Sigmoid colon (tissue), 7 donors: ENCODE results near the gene GLTPD2. TPM values are rescaled to one million over a fixed set of nuclear protein-coding genes. Genes with fewer than 3 reads are reported as not detected.

Experiments used
- DNase-seq: peaks from one replicate; pipeline ENCODE4 v3.0.0-alpha.2; 2019
- H3K27ac ChIP-seq, 4 donors: fragments of 200-600 bp; sonication (generic); one replicate each; pipeline ENCODE4 v1.5.1; 2016 to 2019; ENCODE audit warnings: mild to moderate bottlenecking in 1 of 4
- H3K27me3 ChIP-seq, 3 donors: fragments of 200-600 bp; sonication (generic); one replicate each; pipeline ENCODE4 v1.5.1; 2019; ENCODE audit warnings: mild to moderate bottlenecking in 1 of 3
- H3K36me3 ChIP-seq, 4 donors: fragments of 200-600 bp; sonication (generic); one replicate each; pipeline ENCODE4 v1.5.1; 2016 to 2019
- H3K4me1 ChIP-seq, 4 donors: fragments of 200-600 bp; sonication (generic); one replicate each; pipeline ENCODE4 v1.5.1; 2017 to 2019
- H3K4me3 ChIP-seq, 4 donors: fragments of 200-600 bp; sonication (generic); one replicate each; pipeline ENCODE4 v1.5.1; 2017 to 2019; ENCODE audit warnings: mild to moderate bottlenecking in 2 of 4, moderate library complexity in 1 of 4
- H3K9me3 ChIP-seq, 4 donors: fragments of 200-600 bp in 3 of 4; sonication (generic) in 3 of 4; one replicate each; pipeline versions ENCODE4 v1.5.1 to v1.6.1; 2013 to 2019
- CTCF ChIP-seq, 4 experiments: fragments of 450-650 bp in 3 of 4; fragments of 200-600 bp in 1 of 4; IDR thresholded peaks; one replicate each; pipeline ENCODE4 v1.5.1; 2016 to 2019; ENCODE audit warnings: antibody characterized with exemption in 4 of 4, mild to moderate bottlenecking in 3 of 4, moderate library complexity in 2 of 4
- EP300 ChIP-seq, 4 donors: sonication (generic); formaldehyde crosslinking; IDR thresholded peaks; one replicate each; pipeline ENCODE4 v1.6.1; 2017; ENCODE audit warnings: antibody characterized with exemption in 4 of 4
- POLR2A ChIP-seq, 2 donors: fragments of 450-650 bp; IDR thresholded peaks; one replicate each; pipeline ENCODE4 v1.6.1; 2016; ENCODE audit warnings: antibody characterized with exemption in 2 of 2, mild to moderate bottlenecking in 2 of 2, moderate library complexity in 2 of 2
- POLR2AphosphoS5 ChIP-seq, 4 donors: sonication (generic); formaldehyde crosslinking; IDR thresholded peaks; one replicate each; pipeline ENCODE4 v1.6.1; 2017; ENCODE audit warnings: antibody characterized with exemption in 4 of 4
- WGBS, 2 donors: extraction: QIAGEN DNeasy Blood & Tissue Kit; methylation state at CpG; one replicate each; pipeline ENCODE4 v1.1.7; 2013; 5-methylcytosine and 5-hydroxymethylcytosine counted together
- intact Hi-C: fragments of 100-400 bp; cut with DNase I; formaldehyde crosslinking; loops from one replicate; pipeline ENCODE4 v1.15.1; 2023
- polyA plus RNA-seq, 3 donors: library from polyadenylated mRNA; stranded (reverse); fragments of 200-250 nt; gene quantifications; one replicate each; pipeline ENCODE4 v1.2.3, GENCODE V29; 2013
- total RNA-seq, 4 donors: library from RNA; depleted of rRNA; stranded (reverse); fragments of >200 nt; gene quantifications; one replicate each; pipeline ENCODE4 v1.1.0, GENCODE V29; 2016
- donor health status: healthy with polysubstance abuse.
- donor health status: Bipolar disorder and iron deficiency.
- donor health status: healthy.

The GLTPD2 gene
- total and polyA plus RNA-seq, 7 donors = 0.06 to 1.6 TPM; not detected in 5

DNA sequence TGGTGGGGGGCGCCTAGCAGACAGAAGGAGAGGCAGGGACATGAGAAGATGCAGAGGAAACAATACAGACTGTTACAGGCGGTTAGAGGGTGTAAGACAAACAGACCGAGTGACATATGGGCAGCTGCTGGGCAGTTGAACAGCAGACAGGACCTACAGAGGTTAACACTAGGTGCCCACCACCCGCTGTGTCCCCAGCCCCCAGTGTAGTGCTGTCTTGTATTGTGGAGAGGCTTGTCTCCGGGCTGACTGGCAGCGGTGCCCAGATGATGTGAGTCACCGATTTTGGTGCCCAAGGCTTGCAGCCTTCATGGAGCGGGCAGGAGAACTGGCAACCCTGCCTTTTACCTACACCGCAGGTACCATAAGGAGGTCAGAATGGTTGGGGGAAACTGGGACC is 46.6 kb upstream of the GLTPD2 start:
- intact Hi-C loops = no loop called here
- WGBS, 2 donors = 93 to 96% methylated on average over 9 of the region's 9 CpGs

DNA sequence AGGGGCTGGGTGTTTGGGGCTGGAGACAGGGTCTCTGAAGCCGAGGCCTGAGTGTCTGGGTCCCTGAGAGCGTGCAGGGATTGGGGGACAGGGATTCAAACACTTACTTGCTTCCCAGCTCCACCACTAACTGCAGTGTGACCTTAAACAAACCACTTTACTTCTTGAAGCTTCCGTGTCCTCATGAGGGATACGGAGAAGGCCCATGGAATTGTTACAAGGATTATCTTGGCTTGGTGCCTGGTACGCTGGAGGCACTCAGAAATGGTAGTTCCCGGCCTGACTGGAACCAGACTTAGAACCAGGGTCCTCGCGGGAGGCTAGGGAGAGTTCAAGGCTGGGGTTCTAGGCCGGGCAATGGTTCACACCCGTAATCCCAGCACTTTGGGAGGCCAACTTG is 46.1 kb upstream of the GLTPD2 start:
- Histone ChIP-seq H3K27me3 (peaks cover 7 to 36% (median 27%) of the 10 kb centered on the region in 3 donors), H3K4me3 (no peak overlapping the region), H3K4me1 (peaks cover 0 to 21% (median 14%) of the 10 kb centered on the region in 4 donors), H3K9me3 (no peaks in the 10 kb centered on the region), H3K27ac (no peak overlapping the region), H3K36me3 (no peaks in the 10 kb centered on the region)
- TF ChIP-seq POLR2AphosphoS5 (IDR thresholded peaks at IDR 0.05) (no peak), EP300 (IDR thresholded peaks at IDR 0.05) (no peak), POLR2A (IDR thresholded peaks at IDR 0.05) (no peak), CTCF (IDR thresholded peaks at IDR 0.05) (no peak)
- WGBS, 2 donors = 55 to 80% methylated on average over 10 of the region's 10 CpGs
- intact Hi-C loops = no loop called here
- no peak for DNase-seq

More for the DNA sequence above, 46.6 kb upstream of the GLTPD2 start:
- Histone ChIP-seq H3K27ac (no peak overlapping the region), H3K27me3 (peaks cover 7 to 36% (median 27%) of the 10 kb centered on the region in 3 donors), H3K9me3 (no peaks in the 10 kb centered on the region), H3K4me3 (no peak overlapping the region), H3K4me1 (peaks cover 0 to 21% (median 14%) of the 10 kb centered on the region in 4 donors), H3K36me3 (no peaks in the 10 kb centered on the region)
- no peak for DNase-seq
- TF ChIP-seq EP300 (IDR thresholded peaks at IDR 0.05) (no peak), POLR2A (IDR thresholded peaks at IDR 0.05) (no peak), CTCF (IDR thresholded peaks at IDR 0.05) (no peak), POLR2AphosphoS5 (IDR thresholded peaks at IDR 0.05) (no peak)

DNA sequence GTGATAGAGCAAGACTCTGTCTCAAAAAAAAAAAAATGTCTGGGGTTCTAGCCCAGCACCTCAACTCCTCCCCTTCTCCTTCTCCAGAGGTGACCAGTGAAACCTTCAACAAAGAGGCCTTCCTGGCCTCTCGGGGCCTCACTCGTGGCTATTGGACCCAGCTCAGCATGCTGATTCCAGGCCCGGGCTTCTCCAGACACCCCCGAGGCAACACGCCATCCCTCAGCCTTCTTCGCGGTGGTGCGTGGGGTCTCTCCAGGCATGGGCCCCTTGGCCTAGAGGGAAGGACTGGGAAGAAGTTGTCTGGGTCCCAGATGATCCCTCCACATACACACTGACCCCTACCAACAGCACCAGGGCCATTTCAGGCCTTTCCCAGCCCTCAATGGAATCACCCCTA is 45.5 kb upstream of the GLTPD2 start:
- H3K27me3 ChIP-seq = peaks cover 7 to 41% (median 27%) of the 10 kb centered on the region in 3 donors
- no peak overlapping the region for H3K4me3 ChIP-seq
- TF ChIP-seq POLR2AphosphoS5 (IDR thresholded peaks at IDR 0.05) (no peak), CTCF (IDR thresholded peaks at IDR 0.05) (no peak), EP300 (IDR thresholded peaks at IDR 0.05) (no peak), POLR2A (IDR thresholded peaks at IDR 0.05) (no peak)
- no peak for DNase-seq
- intact Hi-C loops = no loop called here
- no peaks in the 10 kb centered on the region for H3K36me3 ChIP-seq
- no peaks in the 10 kb centered on the region for H3K9me3 ChIP-seq
- 93% methylated on average over 8 of the region's 8 CpGs for WGBS, 2 donors
- H3K27ac ChIP-seq = no peak overlapping the region
- H3K4me1 ChIP-seq = peaks cover 0 to 20% (median 13%) of the 10 kb centered on the region in 4 donors

DNA sequence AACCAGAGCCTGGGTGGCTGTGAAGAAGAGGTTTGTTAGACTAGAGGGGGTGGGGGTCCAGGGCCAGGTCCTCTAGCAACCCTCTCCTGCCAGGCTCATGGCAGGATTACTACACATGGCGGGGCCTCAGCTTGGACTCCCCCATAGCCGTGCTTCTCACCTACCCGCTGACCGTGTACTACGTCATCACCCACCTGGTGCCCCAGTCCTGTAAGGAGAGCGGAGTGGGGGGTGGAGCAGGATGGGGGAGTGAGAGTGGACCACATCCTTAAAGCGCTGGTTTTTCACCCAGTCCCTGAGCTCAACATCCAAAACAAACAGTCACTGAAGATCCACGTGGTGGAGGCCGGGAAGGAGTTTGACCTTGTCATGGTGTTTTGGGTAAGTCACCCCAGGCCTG is 44.9 kb upstream of the GLTPD2 start:
- TF ChIP-seq POLR2AphosphoS5 (IDR thresholded peaks at IDR 0.05) (no peak), CTCF (IDR thresholded peaks at IDR 0.05) (no peak), EP300 (IDR thresholded peaks at IDR 0.05) (no peak), POLR2A (IDR thresholded peaks at IDR 0.05) (no peak)
- no peaks in the 10 kb centered on the region for H3K9me3 ChIP-seq
- no peak for DNase-seq
- intact Hi-C loops = no loop called here
- no peak overlapping the region for H3K27ac ChIP-seq
- H3K36me3 ChIP-seq = no peaks in the 10 kb centered on the region
- peaks cover 7 to 48% (median 27%) of the 10 kb centered on the region in 3 donors for H3K27me3 ChIP-seq
- H3K4me1 ChIP-seq = peaks cover 0 to 13% (median 6%) of the 10 kb centered on the region in 4 donors
- WGBS, 2 donors = 86 to 92% methylated on average over 9 of the region's 9 CpGs
- no peak overlapping the region for H3K4me3 ChIP-seq
